GM12875 (cell line): Measurements from ENCODE around the gene COL26A1.

Experiments
- H3K4me3 ChIP-seq: one replicate; pipeline ENCODE4 v1.5.1; 2011; ENCODE audit warnings: low read depth, low read length, control low read depth
- CTCF ChIP-seq: IDR thresholded peaks from 2 replicates; pipeline ENCODE4 v1.5.1; 2011; ENCODE audit warnings: low read depth, mild to moderate bottlenecking, control low read depth, inconsistent platforms, low read length, moderate library complexity, borderline replicate concordance; ENCODE audit not compliant: insufficient read depth

Gene COL26A1

GRCh38 chr7:101563943-101564777, 201.5 kb downstream of the COL26A1 start:
- TF ChIP-seq CTCF = no peak
- no peak overlapping the region for H3K4me3 ChIP-seq

- no peak overlapping the region for H3K4me3 ChIP-seq
Observed at GRCh38 chr7:101564778-101565211, 202.1 kb downstream of the COL26A1 start.

GRCh38 chr7:101565601-101566209, 203.0 kb downstream of the COL26A1 start:
- no peak for TF ChIP-seq CTCF

More at GRCh38 chr7:101564778-101565211, 202.1 kb downstream of the COL26A1 start:
- TF ChIP-seq CTCF = no peak

GRCh38 chr7:101567230-101567629, 204.6 kb downstream of the COL26A1 start:
- TF ChIP-seq CTCF = no peak
- H3K4me3 ChIP-seq = no peak overlapping the region

More at GRCh38 chr7:101565601-101566209, 203.0 kb downstream of the COL26A1 start:
- no peak overlapping the region for H3K4me3 ChIP-seq

- no peak for TF ChIP-seq CTCF
- H3K4me3 ChIP-seq = no peak overlapping the region
Observed at GRCh38 chr7:101572156-101572555, 209.5 kb downstream of the COL26A1 start.

- no peak for TF ChIP-seq CTCF
- no peak overlapping the region for H3K4me3 ChIP-seq
Observed at GRCh38 chr7:101575168-101575567, 212.5 kb downstream of the COL26A1 start.
